ENCODE results near the gene KRT86. TPM values are rescaled to one million over a fixed set of nuclear protein-coding genes. Genes with fewer than 3 reads are reported as not detected.

KRT86 gene
- total and polyA plus RNA-seq, 2 of the 13 experiments (the other 11 are each of a cell fraction or from before 2014, with no cell fraction given) = not detected

- TF ChIP-seq ZBTB4 (CRISPR knock-in tag; IDR thresholded peaks at IDR 0.05; ENCODE audit: borderline replicate concordance) (no peak), IKZF1 (IDR thresholded peaks at IDR 0.05) (no peak)
Observed at GRCh38 chr12:52319097-52319496, 44.7 kb downstream of the KRT86 start (continued).

GRCh38 chr12:52320784-52321400 is 46.4 kb downstream of the KRT86 start, which contains the start of gene KRT83:
Gene KRT83 (minus strand): TSS chr12:52321398. CDS start chr12:52321335, 63 bp downstream.
- POLR2A ChIA-PET = no interaction called here

More at GRCh38 chr12:52320784-52321400, 46.4 kb downstream of the KRT86 start, which contains the start of gene KRT83:
- in situ Hi-C loops (cut with HindIII; ENCODE audit: extremely low pct_ligation_motif_present, low pct_unique_long_range_greater_than_20kb) (no loop called here), intact Hi-C loops (cut with micrococcal nuclease; ENCODE audit: unreplicated experiment) (no loop called here)
- DNase-seq (ENCODE audit: low spot score) (no peak), ATAC-seq (no peak), FAIRE-seq (no peak)
- H4K20me1 ChIP-seq (ENCODE audit: insufficient read depth, low read length) = no peaks in the 10 kb centered on the region
- H3K27me3 ChIP-seq (ENCODE audit: control insufficient read depth in 1 of 2, insufficient read depth in 2 of 2, low read length in 2 of 2) = peaks cover 12 to 52% of the 10 kb centered on the region in 2 experiments; a peak in 4 of 5 replicates
- no peak for TF ChIP-seq ZNF430 (CRISPR knock-in tag; IDR thresholded peaks at IDR 0.05)
- no peak for TF ChIP-seq RXRB (CRISPR knock-in tag; IDR thresholded peaks at IDR 0.05; ENCODE audit: borderline replicate concordance)
- TF ChIP-seq SIN3A (IDR thresholded peaks at IDR 0.05; ENCODE audit: borderline replicate concordance, low read depth, low read length) = no peak
- TF ChIP-seq ZNF747 (CRISPR knock-in tag; IDR thresholded peaks at IDR 0.05; ENCODE audit: borderline replicate concordance) = no peak
- no peak for TF ChIP-seq SPEN (CRISPR knock-in tag; IDR thresholded peaks at IDR 0.05; ENCODE audit: low read depth)
- TF ChIP-seq ZNF329 (CRISPR knock-in tag; IDR thresholded peaks at IDR 0.05; ENCODE audit: low read depth) = peak; percentile 62; the same call in 1 of the 2 replicates
- no peak for TF ChIP-seq TEAD3 (CRISPR knock-in tag; optimal IDR thresholded peaks at IDR 0.05; ENCODE audit: borderline replicate concordance)
- 47% methylated on average over 19 of the region's 35 CpGs for WGBS (ENCODE audit: low lambda C conversion rate)
- no peaks in the 10 kb centered on the region for H3K4me1 ChIP-seq (ENCODE audit: insufficient read depth, low read length)
- H3K27ac ChIP-seq (ENCODE audit: extremely low read length, insufficient read depth, low read length) = no peak within 1 kb of the TSS
- CTCF ChIA-PET (ENCODE audit: low intra/inter-chr PET ratio, low total read pairs) = no interaction called here
- H3K4me3 ChIP-seq (replicated peaks in 1 of 3; ENCODE audit: insufficient read depth in 1 of 3, low read depth in 2 of 3, low read length in 3 of 3) = no peak within 1 kb of the TSS
- H3K79me2 ChIP-seq (ENCODE audit: insufficient read depth, low read length) = no peaks in the 10 kb centered on the region
- no peak within 1 kb of the TSS for H3K4me2 ChIP-seq (ENCODE audit: low read depth, low read length)
- H3K9ac ChIP-seq (ENCODE audit: insufficient read depth, low read depth, low read length) = no peak within 1 kb of the TSS
- no peak within 1 kb of the TSS for H2AFZ ChIP-seq (ENCODE audit: low read length)
- H3K9me3 ChIP-seq (ENCODE audit: low read length) = no peaks in the 10 kb centered on the region
- no peaks in the 10 kb centered on the region for H3K36me3 ChIP-seq (replicated peaks in 1 of 2; ENCODE audit: control insufficient read depth in 1 of 2, insufficient read depth in 2 of 2, low read length in 2 of 2)
- BruUV-seq (replicated peaks) = no TSS peak

Measured in HepG2 (cell line).